NCI-H128 (cell line): Measurements from ENCODE around the gene MARCKSL1.

Experiments
- DNase-seq: peaks from one replicate; lab custom pipeline; 2025; ENCODE audit not compliant: unreplicated experiment; lab: John Stamatoyannopoulos, UW

MARCKSL1 gene

GRCh38 chr1:32352831-32353383 lies 16.9 kb upstream of the MARCKSL1 start:
- DNase-seq, result no peak

DNA sequence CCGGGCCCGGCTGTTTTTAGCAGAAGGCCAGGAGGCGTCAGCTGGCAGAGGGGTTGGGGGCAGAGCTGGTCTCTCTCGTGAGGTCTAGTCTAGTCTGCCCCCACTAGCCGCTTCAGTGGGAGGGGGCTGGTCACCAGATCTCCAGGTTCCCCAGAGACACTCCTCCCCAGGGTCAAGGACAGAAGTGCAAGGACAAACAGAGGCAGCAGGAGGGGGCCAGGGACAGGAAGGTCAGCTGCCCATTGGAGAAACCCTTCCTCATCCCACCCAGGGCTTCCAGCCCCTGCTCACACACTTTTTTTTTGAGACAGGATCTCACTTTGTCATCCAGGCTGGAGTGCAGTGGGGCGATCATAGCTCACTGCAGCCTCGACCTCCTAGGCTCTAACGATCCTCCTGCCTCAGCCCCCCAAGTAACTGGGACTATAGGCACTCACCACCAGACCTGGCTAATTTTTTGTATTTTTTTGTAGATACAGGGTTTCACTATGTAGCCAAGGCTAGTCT lies 16.3 kb upstream of the MARCKSL1 start:
- no peak for DNase-seq

- DNase-seq, result peak; percentile 93
Observed at GRCh38 chr1:32351399-32352238, 15.6 kb upstream of the MARCKSL1 start.

DNA sequence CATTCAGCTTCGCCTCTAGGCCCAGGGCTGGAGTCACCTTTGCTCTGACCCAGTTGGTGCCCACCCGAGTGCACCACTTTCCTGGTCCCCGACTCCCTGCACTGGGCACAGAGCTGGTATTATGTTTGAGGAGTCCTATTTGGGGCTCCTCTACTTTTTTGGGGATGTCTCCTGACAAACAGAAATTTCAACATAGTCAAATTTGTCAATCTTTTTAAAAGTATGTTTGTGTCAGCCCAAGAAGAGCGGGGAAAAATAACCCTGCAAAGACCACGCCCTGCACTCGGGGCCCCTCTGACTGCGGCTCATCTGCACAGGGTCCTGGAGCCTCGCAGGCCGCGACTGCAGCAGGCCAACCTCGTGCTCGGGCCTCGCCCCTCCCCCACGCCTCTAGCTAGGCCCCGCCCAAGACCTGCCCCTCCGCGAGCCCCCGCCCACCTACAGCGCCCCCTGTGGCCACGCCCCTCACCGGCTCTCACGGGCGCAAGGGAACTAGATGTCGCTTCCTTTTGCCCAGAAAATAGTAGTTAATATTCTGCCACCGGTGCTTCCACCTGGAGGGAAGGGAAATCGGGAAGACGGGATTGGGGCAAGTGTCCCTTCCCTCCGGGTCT lies 14.9 kb upstream of the MARCKSL1 start:
- DNase-seq, result no peak

- no peak for DNase-seq
Observed at GRCh38 chr1:32349211-32349708, 13.2 kb upstream of the MARCKSL1 start.

GRCh38 chr1:32346532-32347157 lies 10.6 kb upstream of the MARCKSL1 start:
- DNase-seq, result no peak

DNA sequence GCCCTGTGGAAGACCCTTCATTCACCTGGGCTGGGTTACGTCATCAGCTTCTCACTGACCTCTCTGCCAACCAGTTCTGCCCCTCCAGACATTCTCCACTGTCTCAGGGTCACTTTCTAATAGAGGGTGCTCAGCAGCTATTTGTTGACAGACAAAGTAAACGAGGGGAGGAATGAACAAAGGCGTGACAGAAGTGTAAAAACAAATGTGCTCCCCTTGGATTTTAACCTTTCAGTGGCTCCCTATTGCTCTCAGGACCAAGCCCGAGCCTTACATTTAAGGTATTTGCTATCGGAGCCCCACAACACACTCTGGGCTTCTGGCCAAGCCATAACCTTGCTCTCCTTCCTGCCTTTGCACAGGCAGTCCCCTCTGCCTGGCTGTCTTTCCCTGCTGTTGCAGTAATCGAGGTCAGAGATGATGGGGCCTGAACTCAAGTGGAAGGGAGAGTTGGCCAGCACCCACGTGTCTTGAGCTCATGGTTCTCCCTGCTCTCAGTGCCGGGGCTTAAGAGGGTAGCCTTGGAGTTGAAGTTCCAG lies 9.3 kb upstream of the MARCKSL1 start:
- DNase-seq, result no peak

- no peak for DNase-seq
Observed at GRCh38 chr1:32342704-32343103, 6.7 kb upstream of the MARCKSL1 start.

GRCh38 chr1:32341971-32342370 lies 5.9 kb upstream of the MARCKSL1 start:
- DNase-seq, result no peak

GRCh38 chr1:32341186-32341757 lies 5.2 kb upstream of the MARCKSL1 start:
- DNase-seq, result no peak

DNA sequence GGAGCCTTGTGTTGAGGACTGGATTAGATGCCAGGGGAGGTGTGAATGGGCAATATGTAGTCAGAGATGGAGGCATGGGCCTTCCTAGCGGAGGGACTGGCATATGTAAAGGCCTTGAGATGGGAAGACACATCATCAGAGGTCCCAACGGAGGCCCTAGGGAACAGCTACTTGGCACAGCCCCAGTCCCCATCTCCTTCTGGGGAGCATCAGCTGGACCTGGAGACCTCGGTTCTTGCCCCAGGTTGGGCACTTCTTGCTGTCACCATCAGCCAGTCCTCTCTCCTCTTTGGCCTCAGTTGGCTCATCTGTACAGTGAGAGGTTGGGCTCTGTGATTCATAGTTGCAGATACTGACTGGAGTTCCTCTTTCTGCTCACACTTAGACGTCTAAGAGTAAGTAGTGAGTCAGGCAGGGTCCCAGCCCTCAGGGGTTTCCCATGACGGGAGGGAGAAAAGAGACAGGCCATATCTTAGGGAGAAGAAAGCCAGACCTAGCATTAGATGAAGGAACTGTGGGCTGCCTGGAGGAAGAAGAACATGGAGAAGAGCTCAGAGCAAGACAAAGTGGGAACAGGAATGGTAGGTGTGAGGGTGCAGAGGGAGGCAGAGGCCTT lies 3.4 kb upstream of the MARCKSL1 start:
- no peak for DNase-seq

DNA sequence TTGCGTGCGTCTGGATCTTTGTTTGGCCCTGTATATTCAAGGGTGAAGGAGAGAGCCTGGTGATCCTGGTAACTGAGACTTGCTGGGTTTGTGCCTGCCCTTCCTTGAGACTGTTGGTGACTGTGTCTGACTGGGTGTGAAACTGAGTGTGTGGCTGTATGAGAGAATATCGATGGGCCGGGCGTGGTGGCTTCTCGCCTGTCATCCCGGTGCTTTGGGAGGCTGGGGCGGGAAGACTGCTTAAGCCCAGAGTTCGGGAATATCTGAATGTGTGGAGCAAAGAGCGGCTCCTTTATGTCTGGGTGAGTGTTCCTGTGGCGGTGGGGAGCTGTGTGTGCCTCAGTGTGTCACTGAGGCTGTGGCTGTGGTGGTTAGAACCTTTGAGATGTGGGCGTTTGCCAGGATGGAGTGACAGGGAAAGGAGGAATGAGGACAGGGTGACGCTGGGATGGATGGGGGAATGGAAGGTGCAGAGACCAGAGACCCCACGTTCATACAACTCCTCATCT lies 2.7 kb upstream of the MARCKSL1 start:
- DNase-seq, result no peak

DNA sequence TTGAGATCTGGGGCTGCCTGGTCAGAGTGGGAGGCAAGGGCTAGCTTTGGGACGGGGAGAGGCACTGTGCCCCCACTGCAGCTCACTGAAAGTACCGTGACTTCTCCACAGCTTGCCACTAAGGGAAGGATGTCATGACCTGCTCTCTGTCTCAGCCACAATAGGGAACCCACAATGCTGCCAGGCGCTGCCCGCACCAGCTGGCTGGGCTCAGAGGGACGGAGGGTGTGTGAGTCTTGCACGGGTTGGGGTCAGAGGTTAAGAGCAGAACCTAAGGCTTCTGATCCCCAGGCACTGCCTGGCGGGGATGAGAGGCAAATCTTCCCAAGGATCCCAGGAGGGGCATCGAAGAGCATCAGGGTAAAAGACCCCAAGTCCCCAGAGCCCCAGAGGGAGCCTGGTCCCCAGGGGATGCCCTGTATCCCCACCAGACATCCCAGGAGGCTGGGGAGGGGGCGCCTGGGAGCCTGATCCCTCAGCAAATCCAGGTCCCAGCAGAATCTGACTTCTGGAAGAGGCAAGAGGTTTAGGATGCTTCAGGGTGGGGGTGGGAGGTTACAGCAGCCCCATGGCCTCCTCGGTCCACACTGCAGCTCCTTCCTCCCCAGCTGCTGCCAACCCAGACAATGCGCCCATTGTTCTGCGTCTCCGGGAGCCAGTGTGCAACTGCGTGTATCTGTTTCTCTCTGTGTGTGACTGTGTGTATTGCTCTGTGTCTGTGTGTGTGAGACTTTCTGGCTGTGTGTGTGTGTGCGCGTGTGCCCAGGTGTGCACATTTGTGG lies 2.0 kb upstream of the MARCKSL1 start:
- DNase-seq, result no peak

- no peak for DNase-seq
Observed at GRCh38 chr1:32336963-32337675, 1.1 kb upstream of the MARCKSL1 start.

GRCh38 chr1:32336591-32336932 lies 529 bp upstream of the MARCKSL1 start:
- DNase-seq, result no peak

DNA sequence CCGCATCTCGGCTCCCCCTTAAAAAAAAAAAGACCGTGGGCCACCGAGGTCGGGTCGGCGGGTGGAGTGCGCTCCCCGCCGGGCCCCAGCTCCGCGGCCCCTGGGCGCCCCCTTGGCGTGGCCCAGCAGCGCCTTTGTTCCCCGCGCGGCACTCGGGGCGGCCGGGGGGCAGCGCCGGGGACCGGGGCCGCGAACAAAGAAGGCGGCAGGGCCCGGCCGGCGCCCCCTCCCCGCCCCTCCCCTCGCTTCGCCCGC lies 571 bp downstream of the MARCKSL1 start:
- DNase-seq, result no peak

DNA sequence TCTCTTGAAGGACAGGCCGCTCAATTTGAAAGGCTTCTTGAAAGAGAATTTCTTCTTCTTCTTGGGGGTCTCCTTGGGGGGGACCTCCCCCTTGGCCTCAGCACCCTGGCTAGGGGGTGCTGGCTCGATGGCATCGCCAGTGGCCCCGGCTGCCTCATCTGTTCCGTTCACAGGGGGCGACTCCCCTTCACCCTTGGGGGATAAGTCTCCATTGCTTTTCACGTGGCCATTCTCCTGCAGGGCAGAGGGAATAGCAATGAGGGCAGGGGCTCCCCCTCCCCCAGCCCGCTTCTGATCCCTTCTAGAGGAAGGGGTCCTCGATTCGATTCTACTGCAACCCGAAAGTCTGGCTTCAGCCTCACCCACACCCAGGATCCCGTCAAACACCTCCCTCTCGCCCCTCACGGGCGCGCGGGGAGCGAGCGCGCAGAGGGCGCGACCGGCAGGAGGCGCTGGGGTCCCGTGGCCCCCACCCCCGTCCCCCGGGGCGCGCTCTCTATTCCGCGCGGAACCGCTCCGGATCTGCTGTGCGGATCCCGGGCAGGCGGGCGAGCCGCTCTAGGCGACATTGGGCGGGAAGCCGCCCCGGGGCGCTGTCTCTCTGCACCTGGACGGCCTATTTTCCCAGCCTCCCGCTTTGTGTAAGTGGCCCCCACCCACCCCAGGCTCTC lies 1.0 kb downstream of the MARCKSL1 start:
- DNase-seq, result no peak

DNA sequence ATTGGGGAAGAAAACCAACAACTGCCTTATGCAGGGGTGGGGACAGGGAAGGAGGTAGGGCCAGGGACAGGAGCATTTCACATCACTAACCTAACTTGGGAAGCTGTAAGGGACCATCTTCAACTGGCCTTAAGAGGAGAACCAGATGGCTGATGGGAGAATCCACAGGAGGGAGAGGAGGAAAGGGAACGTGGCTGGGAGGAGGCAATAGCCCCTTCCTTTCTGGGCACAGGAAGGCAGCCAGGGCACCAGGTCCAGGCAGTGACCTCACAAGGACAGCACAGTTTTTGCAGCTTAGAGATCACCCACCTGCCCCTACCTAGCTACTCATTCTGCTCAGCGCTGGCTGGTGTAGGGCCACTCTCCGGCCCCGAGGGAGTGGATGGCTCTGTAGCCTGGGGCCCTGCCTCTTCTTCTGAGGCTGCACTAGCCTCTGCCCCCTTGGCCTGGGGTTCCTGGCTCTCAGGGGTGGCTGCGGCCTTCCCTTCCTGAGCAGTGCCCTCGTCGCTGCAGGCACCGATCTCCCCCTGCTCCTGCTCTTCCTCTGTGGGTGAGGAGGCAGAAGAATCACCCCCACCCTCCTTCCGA lies 1.7 kb downstream of the MARCKSL1 start:
- no peak for DNase-seq
